GM12878 (cell line): Measurements from ENCODE around the gene ZNF281. TPM values are rescaled to one million over a fixed set of nuclear protein-coding genes. Genes with fewer than 3 reads are reported as not detected.

Source experiments
- CEBPB ChIP-seq, 2 experiments: fragments of 150-350 bp in 1 of 2; IDR thresholded peaks; 2 replicates each; pipeline ENCODE4 v1.6.1; 2012 to 2014; ENCODE audit warnings: low read depth in 2 of 2, low read length in 2 of 2, borderline replicate concordance in 1 of 2, inconsistent platforms in 1 of 2
- CHD1 ChIP-seq: IDR thresholded peaks from 2 replicates; pipeline ENCODE4 v1.6.1; 2012; ENCODE audit warnings: low read depth, low read length, improper control_type of control experiment
- CHD2 ChIP-seq: IDR thresholded peaks from 2 replicates; pipeline ENCODE4 v1.6.1; 2011; ENCODE audit warnings: low read depth, low read length, improper control_type of control experiment, borderline replicate concordance
- FOS ChIP-seq: IDR thresholded peaks from 3 replicates; pipeline ENCODE4 v1.6.1; 2011; ENCODE audit warnings: borderline replicate concordance; ENCODE audit not compliant: insufficient read length; ENCODE audit errors: extremely low read depth
- RFX5 ChIP-seq: IDR thresholded peaks from 2 replicates; pipeline ENCODE4 v1.6.1; 2011; ENCODE audit warnings: low read depth, low read length, improper control_type of control experiment
- TAF1 ChIP-seq: IDR thresholded peaks from 2 replicates; pipeline ENCODE4 v1.6.1; 2011; ENCODE audit warnings: mild to moderate bottlenecking, low read depth, low read length, borderline replicate concordance
- WRNIP1 ChIP-seq: IDR thresholded peaks from 2 replicates; pipeline ENCODE4 v1.6.1; 2011; ENCODE audit warnings: low read depth, low read length, improper control_type of control experiment, borderline replicate concordance
- YBX1 ChIP-seq: fragments of 450-650 bp; IDR thresholded peaks from 2 replicates; pipeline ENCODE4 v1.6.1; 2016; ENCODE audit warnings: antibody characterized with exemption
- ZSCAN29 ChIP-seq: fragments of 450-650 bp; IDR thresholded peaks from 2 replicates; pipeline ENCODE4 v1.6.1; 2017; ENCODE audit warnings: mild to moderate bottlenecking, moderate library complexity
- polyA plus RNA-seq, 11 experiments: library from polyadenylated mRNA; depleted of rRNA in 4 of 11; unstranded in 6 of 11; stranded (reverse) in 5 of 11; fragments of >200 nt; fragmentation: Nextera tagmentation in 4 of 11; fragmentation: Illumina TruSeq in 1 of 11; extraction: Ambion mirVana in 4 of 11; extraction: Trizol in 1 of 11; gene quantifications; 1 replicate in 1 of 11; 2 replicates in 10 of 11; pipeline versions ENCODE4 v1.2.1 to v1.2.3, GENCODE V29; 2011 to 2016; ENCODE audit warnings: inconsistent platforms in 2 of 11, missing spikeins in 2 of 11, low read depth in 1 of 11
- total RNA-seq, 4 experiments: library from RNA; depleted of rRNA in 3 of 4; stranded (reverse); fragments of >200 nt in 3 of 4; fragmentation: Illumina TruSeq in 1 of 4; extraction: Trizol in 1 of 4; gene quantifications; 2 replicates each; pipeline versions ENCODE4 v1.2.1 to v1.2.3, GENCODE V29; 2013 to 2021
- TF ChIP-seq, protein P1 (sequence below): fragments of 450-650 bp; formaldehyde crosslinking; IDR thresholded peaks from 2 replicates; pipeline ENCODE4 v1.4.0; 2020; ENCODE audit warnings: mild to moderate bottlenecking, moderate library complexity

Gene ZNF281
- total and polyA plus RNA-seq, 10 of the 15 experiments (the other 5 are each of a cell fraction or from before 2014, with no cell fraction given), result 8.3 to 21.8 (median 15.4) TPM

DNA sequence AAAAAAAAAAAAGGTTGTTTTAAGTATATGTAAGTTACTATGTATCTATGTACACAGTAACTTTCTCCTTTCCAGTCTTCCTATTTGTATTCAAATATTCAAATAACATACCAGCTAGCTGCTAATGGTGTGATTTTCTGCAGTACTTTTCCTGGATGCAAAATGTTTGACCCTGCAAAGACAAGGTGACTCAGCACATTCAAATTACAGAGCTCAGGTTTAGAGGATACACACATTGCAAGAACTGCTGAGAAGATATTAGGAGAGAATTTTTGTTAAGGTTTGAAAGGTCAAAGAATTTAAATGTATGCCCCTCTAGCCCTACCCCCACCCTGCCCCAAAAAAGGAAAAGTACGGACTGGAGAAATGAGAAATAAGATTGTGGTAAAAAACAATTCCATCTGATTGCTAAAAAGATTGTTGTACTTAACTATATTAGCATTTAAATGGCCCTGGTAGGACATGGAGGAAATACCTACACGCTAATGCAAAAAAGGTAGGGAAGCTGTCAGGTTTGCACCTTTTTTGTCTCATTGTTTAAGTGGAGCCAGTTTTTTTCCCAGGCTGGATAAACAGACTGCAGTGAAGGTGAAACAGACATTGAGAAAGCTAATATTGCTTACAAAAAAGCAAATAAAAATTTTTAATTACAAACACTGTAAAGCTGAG, 45.6 kb downstream of the ZNF281 start (continued):
- TF ChIP-seq, protein P1, sequence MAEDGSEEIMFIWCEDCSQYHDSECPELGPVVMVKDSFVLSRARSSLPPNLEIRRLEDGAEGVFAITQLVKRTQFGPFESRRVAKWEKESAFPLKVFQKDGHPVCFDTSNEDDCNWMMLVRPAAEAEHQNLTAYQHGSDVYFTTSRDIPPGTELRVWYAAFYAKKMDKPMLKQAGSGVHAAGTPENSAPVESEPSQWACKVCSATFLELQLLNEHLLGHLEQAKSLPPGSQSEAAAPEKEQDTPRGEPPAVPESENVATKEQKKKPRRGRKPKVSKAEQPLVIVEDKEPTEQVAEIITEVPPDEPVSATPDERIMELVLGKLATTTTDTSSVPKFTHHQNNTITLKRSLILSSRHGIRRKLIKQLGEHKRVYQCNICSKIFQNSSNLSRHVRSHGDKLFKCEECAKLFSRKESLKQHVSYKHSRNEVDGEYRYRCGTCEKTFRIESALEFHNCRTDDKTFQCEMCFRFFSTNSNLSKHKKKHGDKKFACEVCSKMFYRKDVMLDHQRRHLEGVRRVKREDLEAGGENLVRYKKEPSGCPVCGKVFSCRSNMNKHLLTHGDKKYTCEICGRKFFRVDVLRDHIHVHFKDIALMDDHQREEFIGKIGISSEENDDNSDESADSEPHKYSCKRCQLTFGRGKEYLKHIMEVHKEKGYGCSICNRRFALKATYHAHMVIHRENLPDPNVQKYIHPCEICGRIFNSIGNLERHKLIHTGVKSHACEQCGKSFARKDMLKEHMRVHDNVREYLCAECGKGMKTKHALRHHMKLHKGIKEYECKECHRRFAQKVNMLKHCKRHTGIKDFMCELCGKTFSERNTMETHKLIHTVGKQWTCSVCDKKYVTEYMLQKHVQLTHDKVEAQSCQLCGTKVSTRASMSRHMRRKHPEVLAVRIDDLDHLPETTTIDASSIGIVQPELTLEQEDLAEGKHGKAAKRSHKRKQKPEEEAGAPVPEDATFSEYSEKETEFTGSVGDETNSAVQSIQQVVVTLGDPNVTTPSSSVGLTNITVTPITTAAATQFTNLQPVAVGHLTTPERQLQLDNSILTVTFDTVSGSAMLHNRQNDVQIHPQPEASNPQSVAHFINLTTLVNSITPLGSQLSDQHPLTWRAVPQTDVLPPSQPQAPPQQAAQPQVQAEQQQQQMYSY (CRISPR knock-in tag), result no peak
- TF ChIP-seq YBX1 (no peak), CHD1 (no peak), RFX5 (no peak), ZSCAN29 (no peak), CHD2 (no peak), CEBPB (IDR thresholded peaks at IDR 0.05; ENCODE audit: borderline replicate concordance in 1 of 2, low read depth in 2 of 2, low read length in 2 of 2) (no peak), TAF1 (no peak), WRNIP1 (no peak), FOS (no peak)
